ENCODE data around the gene HMX2.

- no peak for TF ChIP-seq CTCF (conservative IDR thresholded peaks at IDR 0.05 in 1 of 2, IDR thresholded peaks at IDR 0.05 in 1 of 2; ENCODE audit: low read depth in 1 of 2, low read length in 2 of 2)
- TF ChIP-seq EZH2 (IDR thresholded peaks at IDR 0.05; ENCODE audit: low read length, missing control alignments): no peak
Measured at GRCh38 chr10:123100030-123100762, 47.7 kb upstream of the HMX2 start.

Measured in fibroblast of lung (primary cell).